Right renal cortex interstitium (tissue), 3 donors: ENCODE results near the gene ARF1. TPM values are rescaled to one million over a fixed set of nuclear protein-coding genes. Genes with fewer than 3 reads are reported as not detected.
A peak's percentile ranks its signal among the peaks of the same experiment; 100 is the strongest.

Experiments
- DNase-seq, 3 donors: peaks; one replicate each; pipeline ENCODE4 v3.0.0-alpha.2; 2013; ENCODE audit warnings: low read depth in 3 of 3, low spot score in 2 of 3
- polyA plus RNA-seq, 3 donors: library from polyadenylated mRNA; unstranded; fragments of 120-200 nt; gene quantifications; one replicate each; pipeline ENCODE4 v1.2.1, GENCODE V29; 2013; ENCODE audit not compliant: insufficient read length in 3 of 3

ARF1 gene
- polyA plus RNA-seq, 3 donors: 317 to 338 (median 319) TPM

DNA sequence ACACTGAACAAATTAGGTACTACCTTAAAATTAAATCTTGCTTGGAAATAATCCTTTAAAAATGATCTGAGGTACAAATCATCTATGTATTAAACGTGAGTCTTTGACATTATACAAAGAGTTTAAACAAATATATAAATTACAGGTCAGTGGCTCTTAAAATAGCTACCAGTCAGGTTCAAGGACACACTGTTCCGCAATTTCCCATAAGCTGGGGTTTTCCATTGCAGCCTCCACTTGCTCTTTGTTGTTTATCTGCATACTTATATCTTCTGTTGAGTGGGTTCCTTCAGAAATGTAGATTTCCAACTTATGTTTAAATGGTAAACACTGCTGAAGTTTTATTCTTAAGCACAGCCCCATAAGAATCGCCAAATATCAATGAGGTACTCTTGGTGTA lies 32.3 kb downstream of the ARF1 start:
- no peak for DNase-seq

DNA sequence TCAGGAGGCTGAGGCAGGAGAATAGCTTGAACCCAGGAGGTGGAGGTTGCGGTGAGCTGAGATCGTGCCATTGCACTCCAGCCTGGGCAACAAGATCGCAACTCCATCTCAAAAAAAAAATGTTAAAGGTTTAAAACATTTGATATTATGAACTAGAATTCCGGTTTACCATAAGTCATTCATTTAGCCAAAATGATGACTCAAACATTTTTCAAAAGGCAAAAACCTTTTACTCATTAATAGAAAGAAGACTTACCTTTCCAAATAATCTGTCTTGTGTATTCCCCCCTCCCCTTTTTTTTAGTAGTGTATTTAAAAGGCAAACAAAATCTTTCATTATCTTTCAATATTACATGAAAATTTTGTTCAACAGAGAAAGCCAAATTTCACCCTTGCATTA lies 34.8 kb downstream of the ARF1 start:
- no peak for DNase-seq

DNA sequence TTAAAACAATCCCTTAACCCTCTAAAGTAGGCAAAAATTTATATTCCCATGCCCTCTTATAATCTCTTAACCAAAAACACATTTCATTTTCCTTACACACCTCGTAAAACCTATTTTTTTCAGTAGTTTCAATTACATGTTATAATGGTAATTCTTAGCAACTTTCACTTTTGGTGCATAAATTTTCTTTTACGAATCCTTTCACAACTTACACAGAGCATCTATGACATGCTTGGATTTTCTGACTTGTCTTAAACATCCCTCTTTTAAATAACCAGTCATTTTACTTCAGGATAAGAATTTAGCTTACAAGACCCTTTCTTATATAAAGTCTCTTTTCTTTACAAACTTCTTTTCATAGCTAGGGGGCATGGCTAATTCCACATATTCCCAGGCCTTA lies 35.5 kb downstream of the ARF1 start:
- DNase-seq: no peak

DNA sequence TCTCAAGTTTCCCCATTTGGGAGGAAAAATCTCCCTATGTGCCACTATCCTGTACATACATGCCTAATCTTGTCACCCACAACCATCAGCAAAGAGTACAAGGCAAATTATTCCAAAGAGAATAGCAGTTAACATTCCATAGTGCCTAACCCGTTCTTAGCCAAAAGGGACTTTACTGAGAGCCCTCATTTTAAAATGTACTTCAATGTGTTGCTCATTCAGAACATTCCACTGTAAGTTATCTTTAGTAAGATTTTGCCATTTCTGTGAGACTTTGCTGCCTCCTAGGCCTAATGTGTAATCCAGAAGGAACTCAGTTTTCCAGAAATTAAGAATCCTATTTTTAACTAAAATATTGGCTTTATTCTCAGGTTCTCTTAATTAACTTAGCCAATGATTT lies 37.8 kb downstream of the ARF1 start:
- no peak for DNase-seq

DNA sequence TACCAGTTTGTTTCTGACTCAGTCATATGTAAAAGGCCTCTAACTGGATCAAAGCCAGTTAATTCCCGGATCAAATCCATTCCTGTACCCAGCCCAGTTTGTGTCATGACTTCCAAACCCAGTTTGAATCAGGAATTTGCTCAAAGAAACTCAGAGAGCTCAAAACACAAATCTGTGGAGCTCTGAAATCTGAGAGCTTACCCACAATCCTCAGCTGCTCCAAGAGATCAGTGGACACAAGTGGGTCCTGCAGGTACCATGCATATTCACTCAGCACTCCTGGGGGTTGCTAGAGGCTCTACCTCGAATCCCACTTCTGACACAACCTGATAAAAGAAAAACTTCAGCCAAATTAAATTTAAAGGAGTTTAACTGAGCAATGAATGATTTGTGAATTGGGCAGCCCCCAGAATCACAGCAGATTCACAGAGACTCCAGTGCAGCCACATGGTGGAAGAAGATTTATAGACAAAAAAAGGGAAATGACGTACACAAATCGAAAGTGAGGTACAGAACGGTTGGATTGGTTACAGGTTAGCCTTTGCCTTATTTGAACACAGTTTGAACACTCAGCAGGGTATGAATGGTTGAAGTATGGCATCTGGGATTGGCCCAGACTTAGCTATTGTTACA lies 38.5 kb downstream of the ARF1 start:
- no peak for DNase-seq

DNA sequence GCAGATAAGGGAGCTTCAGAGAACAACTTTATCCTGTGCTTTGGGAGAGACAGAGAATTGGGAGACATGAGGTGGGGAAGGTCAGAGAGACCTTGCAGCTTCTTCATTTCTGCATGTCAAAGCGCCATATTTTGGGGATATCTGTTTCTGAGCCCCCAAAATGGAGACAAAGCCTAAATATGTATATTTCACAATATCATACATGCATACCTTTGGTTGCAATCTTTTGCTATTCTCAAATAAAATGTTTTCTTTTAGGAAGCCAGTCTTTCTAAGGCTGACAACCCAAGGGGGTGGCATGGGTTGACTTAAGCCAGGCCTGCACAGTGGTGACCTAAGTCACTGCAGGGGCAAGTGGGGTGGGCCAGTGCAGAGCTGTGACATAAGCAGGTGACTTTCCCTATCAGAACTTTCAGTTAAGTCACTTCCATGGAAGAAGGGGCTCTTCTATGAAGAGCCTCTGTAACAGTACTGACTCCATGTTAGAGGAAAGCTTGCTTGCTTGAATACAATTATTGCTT lies 40.5 kb downstream of the ARF1 start:
- no peak for DNase-seq

- no peak for DNase-seq
Measured at GRCh38 chr1:228123505-228123904, 41.0 kb downstream of the ARF1 start.

- no peak for DNase-seq
Measured at GRCh38 chr1:228125185-228125584, 42.7 kb downstream of the ARF1 start.

DNA sequence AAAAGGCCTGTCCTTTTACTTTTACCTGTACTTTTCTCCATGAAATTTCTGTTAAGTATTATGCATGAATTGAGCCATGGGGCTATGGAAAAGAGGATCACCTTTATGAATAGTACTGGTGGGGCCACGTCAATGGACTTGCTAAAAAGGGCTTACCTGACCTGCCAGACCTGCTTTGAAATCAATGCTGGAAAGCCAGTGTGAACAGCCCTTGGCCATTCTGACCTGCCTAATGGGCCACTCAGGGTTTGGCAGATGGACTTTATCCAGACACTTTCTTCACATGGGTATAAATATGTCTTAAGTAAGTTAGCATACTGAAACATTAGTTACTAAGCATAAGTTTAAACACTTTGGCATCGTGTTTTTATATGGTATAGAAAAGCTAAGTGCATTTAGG lies 49.3 kb downstream of the ARF1 start:
- DNase-seq: no peak

DNA sequence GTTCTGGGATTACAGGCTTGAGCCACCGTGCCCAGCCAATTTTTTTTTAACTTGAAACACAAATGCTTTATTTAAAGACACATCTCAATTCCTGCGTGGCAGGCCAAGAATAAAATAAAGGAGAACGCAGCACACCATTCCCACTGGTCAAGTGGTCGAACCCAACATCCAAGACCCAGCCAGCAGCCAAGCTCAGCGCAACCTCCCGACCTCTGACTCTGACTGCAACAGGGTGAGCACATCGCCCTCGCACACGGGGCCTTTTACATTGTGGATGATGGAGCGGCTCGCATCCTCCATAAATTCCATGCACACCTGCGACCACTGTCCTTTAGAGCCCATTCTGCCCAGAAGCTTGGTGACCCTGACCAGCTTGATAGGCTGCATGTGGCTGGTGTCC lies 52.1 kb downstream of the ARF1 start:
- DNase-seq: no peak

DNA sequence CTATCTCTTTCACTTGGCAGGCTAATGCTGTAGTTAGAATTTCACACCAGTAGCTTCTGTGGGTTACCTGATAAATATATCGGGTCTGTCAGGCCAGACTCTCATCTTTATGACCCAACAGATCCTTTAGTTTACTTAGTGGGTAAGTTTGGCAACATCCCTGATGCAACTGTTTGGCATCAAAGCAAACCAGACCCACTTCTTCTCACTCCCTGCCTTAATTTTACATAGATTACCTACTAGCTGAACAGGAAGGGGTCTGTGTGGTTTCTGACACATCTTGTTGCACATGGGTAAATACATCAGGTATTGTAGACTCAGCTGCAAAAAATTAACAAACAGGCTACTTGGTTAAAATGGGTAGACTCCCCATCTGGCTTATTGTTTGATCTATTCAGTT lies 54.4 kb downstream of the ARF1 start:
- no peak for DNase-seq

GRCh38 chr1:228139406-228139930 lies 57.0 kb downstream of the ARF1 start:
- no peak for DNase-seq

DNA sequence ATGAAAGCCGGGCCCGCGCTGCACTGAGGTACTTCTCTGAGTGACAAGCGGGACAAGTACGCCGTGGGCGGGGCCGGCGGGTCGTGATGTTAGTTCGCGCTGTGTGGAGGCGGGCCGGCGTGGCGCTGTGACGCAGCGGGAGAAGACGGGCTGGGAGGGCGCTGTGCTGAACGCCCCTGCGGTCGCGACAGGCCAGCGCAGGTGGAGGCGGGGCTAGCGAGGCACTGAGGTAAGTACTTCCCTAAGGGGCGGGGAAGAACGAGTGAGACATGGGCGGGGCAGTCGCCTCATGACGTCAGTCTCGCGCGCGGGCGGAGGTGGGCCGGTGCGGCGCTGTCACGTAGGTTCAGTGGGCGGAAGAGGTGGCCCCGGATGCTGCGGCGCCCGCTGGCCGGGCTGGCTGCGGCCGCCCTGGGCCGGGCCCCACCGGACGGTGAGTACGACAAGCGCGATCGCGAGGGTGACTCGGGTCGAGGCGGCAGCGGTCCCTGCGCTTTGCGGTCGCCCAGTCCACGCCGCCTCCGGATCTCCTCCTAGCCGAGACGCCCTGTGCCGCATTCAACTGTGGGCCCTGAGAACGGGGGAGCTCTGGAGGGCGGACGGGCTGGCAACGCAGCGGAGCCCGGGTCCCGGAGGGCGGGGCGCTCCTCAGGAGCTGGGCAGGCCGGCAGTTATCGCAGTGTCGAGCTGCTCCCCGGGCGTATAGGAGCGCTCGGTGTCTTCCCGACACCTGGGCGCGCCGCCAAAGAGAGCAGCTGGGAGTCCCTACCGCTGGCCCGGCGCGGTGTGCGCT lies 57.6 kb downstream of the ARF1 start, which contains the start of gene GUK1:
TSS of gene GUK1 (plus strand) at position 349 of the 793 bp plus-strand sequence. CDS start at position 373, 24 bp downstream.
- peak; percentile 86 to 96 (median 94) for DNase-seq

GRCh38 chr1:228140724-228141225 lies 58.3 kb downstream of the ARF1 start:
- no peak for DNase-seq

DNA sequence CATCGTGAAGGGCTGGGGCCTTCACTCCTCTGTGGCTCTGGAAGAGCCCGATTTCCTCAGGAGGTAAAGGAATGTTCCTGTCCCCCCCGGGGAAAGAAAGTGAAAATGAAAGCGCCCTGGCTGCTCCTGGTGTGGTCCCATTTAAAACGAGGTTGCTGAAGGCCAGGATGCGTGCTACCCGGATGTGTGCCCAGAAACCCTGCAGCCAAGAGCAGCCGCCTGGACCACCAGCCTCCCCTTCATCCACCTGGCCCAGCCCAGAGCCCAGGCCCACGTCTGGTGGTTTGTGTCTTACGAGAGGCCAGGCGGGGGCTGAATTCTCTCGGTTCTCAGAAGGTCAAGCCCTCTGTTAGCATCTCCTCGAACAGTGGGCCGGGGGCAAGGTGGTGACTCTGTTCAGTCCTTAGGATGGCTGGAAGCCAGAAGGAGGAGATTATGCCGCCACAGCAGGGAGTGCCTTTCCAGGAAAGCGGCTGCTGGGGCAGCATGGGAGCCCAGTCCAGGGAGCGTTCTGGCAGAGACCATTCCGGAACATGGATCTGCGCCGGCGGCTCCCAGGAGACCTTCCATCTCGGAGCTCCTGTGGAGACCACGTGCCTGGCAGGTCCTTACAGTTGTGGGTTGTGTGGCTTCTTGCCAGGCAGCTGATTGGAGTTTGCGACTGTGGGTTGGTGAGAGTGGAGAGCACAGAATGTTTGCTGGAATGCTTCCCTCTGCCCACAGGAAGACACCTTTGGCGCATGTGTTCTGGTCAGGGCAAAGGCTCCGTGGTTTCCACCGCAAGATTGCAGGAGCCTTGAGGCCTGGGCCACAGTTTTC lies 58.9 kb downstream of the ARF1 start:
- DNase-seq: no peak

- DNase-seq: no peak
Measured at GRCh38 chr1:228142155-228142691, 59.7 kb downstream of the ARF1 start.

GRCh38 chr1:228142701-228143136 lies 60.2 kb downstream of the ARF1 start:
- no peak for DNase-seq

- DNase-seq: no peak
Measured at GRCh38 chr1:228143480-228144192, 61.1 kb downstream of the ARF1 start.

DNA sequence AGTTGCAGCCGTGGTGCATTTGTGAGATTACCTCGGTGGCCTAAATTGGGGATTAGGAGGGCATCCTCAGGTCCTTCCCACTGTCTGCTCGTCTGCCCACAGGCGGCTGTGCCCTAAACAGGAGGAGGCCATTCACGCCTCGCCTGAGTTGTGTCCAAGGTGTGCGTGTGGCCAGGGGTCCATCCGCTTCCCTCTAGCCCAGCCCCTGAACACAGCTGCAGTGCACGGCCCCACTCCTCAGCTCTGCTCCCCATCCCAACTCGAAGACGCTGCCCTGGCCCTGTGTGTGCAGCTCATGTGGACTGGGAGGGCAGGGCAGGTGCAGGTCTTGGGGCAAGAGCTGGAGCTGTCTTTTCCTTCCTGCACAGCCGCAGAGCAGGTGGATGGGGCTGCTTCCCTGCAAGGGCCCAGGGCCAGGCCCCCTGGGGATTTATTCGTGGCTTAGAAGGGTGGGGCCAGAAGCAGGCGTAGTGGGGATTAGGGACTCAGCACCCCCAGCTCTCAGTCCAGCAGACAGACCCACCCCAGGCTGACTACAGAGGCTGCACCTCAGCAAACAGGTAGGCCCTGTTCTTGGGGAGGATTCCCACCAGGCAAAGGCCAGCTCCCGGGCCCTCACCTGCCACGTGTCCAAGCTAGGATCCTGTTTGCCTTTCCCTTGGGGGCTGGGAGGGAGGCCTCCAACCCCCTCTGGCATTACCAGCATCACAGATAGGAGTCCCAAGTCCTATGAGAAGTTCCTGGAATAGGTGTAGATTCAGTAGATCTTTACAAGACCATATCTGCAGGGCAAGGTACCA lies 61.9 kb downstream of the ARF1 start:
- DNase-seq: no peak
